ENCODE data around the gene PDZD2.
A peak's percentile ranks its signal among the peaks of the same experiment; 100 is the strongest.

PDZD2 gene

GRCh38 chr5:32024751-32025150 lies 385.8 kb downstream of the PDZD2 start:
- TF ChIP-seq CTCF (IDR thresholded peaks at IDR 0.05; ENCODE audit: control insufficient read depth, extremely low read depth, insufficient read depth), result no peak
- no peak for DNase-seq (ENCODE audit: low read depth)
- no peak overlapping the region for H3K4me3 ChIP-seq (ENCODE audit: low read depth, low read length)

- no peak for TF ChIP-seq CTCF (IDR thresholded peaks at IDR 0.05; ENCODE audit: control insufficient read depth, extremely low read depth, insufficient read depth)
- H3K4me3 ChIP-seq (ENCODE audit: low read depth, low read length), result no peak overlapping the region
- DNase-seq (ENCODE audit: low read depth), result no peak
Measured at GRCh38 chr5:32027093-32027716, 388.3 kb downstream of the PDZD2 start.

- no peak overlapping the region for H3K4me3 ChIP-seq (ENCODE audit: low read depth, low read length)
- peak; percentile 17 for DNase-seq (ENCODE audit: low read depth)
- no peak for TF ChIP-seq CTCF (IDR thresholded peaks at IDR 0.05; ENCODE audit: control insufficient read depth, extremely low read depth, insufficient read depth)
Measured at GRCh38 chr5:32027717-32028458, 389.0 kb downstream of the PDZD2 start.

- no peak overlapping the region for H3K4me3 ChIP-seq (ENCODE audit: low read depth, low read length)
- TF ChIP-seq CTCF (IDR thresholded peaks at IDR 0.05; ENCODE audit: control insufficient read depth, extremely low read depth, insufficient read depth), result no peak
- no peak for DNase-seq (ENCODE audit: low read depth)
Measured at GRCh38 chr5:32029261-32029660, 390.3 kb downstream of the PDZD2 start.

- H3K4me3 ChIP-seq (ENCODE audit: low read depth, low read length), result no peak overlapping the region
- no peak for DNase-seq (ENCODE audit: low read depth)
- no peak for TF ChIP-seq CTCF (IDR thresholded peaks at IDR 0.05; ENCODE audit: control insufficient read depth, extremely low read depth, insufficient read depth)
Measured at GRCh38 chr5:32029781-32030180, 390.9 kb downstream of the PDZD2 start.

GRCh38 chr5:32030222-32030621 lies 391.3 kb downstream of the PDZD2 start:
- no peak for TF ChIP-seq CTCF (IDR thresholded peaks at IDR 0.05; ENCODE audit: control insufficient read depth, extremely low read depth, insufficient read depth)
- DNase-seq (ENCODE audit: low read depth), result no peak
- no peak overlapping the region for H3K4me3 ChIP-seq (ENCODE audit: low read depth, low read length)
